Lower leg skin (tissue), 3 donors: ENCODE results near the gene RPL11.

Experiments used
- POLR2A ChIP-seq, 2 donors: fragments of 450-650 bp; IDR thresholded peaks; one replicate each; pipeline ENCODE4 v1.6.1; 2016 to 2017; ENCODE audit warnings: antibody characterized with exemption in 2 of 2, mild to moderate bottlenecking in 1 of 2, moderate library complexity in 1 of 2
- TF ChIP-seq, protein P1 (sequence below), 3 donors: fragments of 450-650 bp; IDR thresholded peaks; one replicate each; pipeline ENCODE4 v1.5.1; 2016; ENCODE audit warnings: antibody characterized with exemption in 3 of 3, mild to moderate bottlenecking in 3 of 3, moderate library complexity in 2 of 3

DNA sequence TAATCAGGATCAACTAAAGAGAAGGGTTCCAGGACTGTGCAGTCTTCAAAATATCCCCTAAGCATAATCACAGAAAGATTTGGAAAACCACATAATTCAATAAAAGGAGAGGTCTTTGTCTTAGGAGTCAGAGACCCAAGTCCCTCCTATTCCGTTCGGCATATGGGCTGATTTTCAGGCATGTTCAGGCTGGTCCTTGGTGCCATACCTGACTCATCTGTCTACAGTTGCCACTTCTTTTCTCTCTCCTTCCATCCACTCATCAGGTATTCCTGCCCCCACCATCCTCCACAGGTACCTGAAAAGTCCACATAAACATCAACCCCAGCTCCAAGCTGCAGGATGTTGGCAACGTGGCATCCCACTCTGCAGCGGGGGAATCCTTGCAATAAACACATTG, 29.7 kb upstream of the RPL11 start:
- TF ChIP-seq, protein P1, sequence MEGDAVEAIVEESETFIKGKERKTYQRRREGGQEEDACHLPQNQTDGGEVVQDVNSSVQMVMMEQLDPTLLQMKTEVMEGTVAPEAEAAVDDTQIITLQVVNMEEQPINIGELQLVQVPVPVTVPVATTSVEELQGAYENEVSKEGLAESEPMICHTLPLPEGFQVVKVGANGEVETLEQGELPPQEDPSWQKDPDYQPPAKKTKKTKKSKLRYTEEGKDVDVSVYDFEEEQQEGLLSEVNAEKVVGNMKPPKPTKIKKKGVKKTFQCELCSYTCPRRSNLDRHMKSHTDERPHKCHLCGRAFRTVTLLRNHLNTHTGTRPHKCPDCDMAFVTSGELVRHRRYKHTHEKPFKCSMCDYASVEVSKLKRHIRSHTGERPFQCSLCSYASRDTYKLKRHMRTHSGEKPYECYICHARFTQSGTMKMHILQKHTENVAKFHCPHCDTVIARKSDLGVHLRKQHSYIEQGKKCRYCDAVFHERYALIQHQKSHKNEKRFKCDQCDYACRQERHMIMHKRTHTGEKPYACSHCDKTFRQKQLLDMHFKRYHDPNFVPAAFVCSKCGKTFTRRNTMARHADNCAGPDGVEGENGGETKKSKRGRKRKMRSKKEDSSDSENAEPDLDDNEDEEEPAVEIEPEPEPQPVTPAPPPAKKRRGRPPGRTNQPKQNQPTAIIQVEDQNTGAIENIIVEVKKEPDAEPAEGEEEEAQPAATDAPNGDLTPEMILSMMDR (IDR thresholded peaks at IDR 0.05): no peak
- TF ChIP-seq POLR2A (IDR thresholded peaks at IDR 0.05): no peak
